NCI-H2081 (cell line): ENCODE measurements around the gene TSHZ1.

Experiments
- DNase-seq, 2 experiments: peaks; one replicate each; lab custom pipeline; 2025; lab: John Stamatoyannopoulos, UW

Gene TSHZ1, protein sequence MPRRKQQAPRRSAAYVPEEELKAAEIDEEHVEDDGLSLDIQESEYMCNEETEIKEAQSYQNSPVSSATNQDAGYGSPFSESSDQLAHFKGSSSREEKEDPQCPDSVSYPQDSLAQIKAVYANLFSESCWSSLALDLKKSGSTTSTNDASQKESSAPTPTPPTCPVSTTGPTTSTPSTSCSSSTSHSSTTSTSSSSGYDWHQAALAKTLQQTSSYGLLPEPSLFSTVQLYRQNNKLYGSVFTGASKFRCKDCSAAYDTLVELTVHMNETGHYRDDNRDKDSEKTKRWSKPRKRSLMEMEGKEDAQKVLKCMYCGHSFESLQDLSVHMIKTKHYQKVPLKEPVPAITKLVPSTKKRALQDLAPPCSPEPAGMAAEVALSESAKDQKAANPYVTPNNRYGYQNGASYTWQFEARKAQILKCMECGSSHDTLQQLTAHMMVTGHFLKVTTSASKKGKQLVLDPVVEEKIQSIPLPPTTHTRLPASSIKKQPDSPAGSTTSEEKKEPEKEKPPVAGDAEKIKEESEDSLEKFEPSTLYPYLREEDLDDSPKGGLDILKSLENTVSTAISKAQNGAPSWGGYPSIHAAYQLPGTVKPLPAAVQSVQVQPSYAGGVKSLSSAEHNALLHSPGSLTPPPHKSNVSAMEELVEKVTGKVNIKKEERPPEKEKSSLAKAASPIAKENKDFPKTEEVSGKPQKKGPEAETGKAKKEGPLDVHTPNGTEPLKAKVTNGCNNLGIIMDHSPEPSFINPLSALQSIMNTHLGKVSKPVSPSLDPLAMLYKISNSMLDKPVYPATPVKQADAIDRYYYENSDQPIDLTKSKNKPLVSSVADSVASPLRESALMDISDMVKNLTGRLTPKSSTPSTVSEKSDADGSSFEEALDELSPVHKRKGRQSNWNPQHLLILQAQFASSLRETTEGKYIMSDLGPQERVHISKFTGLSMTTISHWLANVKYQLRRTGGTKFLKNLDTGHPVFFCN (N-terminal part only)

DNA sequence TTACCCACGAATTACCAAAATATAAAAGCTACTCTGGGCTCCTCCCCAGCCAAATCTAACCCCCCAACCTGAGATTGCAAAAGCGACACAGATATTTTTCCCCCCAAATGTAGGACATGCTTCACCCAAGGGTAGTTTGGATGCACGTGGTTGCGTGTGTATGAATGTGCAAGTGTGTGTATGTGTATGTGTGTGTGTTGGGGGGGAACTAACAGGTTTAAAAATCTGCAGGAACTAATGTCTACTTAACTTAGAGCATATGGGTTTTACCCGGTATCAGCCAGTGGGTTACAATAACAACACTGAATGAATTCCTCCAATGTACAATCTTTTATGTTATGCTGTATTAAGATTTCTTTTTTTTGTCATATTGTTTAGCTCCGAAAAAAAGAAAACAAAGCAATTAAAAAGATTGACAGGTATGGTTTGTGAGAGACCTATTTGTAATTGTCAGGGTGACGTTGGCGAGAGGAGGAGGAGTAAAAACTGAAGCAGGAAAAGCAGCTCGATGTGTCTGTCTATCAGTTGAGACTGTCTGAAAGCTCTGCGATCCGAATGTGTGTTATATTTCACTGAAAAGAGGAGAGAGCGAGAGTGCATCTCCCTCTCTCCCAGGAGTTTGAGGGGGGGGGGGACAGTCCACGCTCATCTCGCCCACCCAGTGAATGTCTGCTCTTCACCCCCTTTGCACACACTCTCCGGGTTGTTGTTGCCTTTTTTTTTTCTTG, at the start of gene TSHZ1:
TSS of gene TSHZ1 (plus strand) at position 524 of the 728 bp plus-strand sequence. CDS start 1,080 bp downstream, outside the sequence.
- DNase-seq = peak; percentile 83 to 93

DNA sequence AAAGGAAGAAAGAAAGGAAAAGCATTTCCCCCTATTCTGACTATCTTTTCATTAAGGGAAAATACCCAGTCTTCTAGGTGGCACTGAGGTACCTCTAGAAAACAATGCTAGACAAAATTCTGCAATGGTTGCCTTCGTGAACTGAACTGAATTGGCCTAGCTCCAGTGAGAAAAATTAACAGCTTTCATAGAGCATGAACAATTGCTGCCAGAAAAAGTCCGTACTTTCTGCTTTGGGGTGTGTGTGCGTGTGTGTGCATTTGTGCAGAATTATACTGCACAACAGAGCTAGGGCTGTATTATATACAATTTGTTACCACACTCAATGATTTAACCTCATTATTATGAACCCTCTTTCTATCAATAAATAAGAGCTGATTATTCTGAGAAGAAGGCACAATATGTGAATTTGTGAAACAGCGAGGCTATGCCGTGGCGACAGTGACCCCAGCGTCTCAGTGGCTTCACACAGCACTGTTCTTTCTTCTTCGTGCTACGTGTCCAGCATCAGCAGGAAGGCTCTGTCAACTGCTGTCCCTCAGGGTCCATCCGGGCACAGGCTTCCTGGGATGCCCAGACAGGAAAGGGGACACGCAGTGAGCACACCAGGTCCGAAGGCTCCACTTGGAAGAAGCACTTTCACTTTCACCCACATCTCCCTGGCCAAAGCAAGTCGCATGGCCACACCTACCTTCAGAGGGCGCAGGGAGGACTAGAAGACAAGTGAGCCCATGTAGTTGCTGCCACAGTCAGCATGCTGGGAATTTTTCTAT, 49.2 kb upstream of the TSHZ1 start:
- DNase-seq = peak; percentile 67 to 75

GRCh38 chr18:75162467-75162866, 48.1 kb upstream of the TSHZ1 start:
- DNase-seq = no peak

DNA sequence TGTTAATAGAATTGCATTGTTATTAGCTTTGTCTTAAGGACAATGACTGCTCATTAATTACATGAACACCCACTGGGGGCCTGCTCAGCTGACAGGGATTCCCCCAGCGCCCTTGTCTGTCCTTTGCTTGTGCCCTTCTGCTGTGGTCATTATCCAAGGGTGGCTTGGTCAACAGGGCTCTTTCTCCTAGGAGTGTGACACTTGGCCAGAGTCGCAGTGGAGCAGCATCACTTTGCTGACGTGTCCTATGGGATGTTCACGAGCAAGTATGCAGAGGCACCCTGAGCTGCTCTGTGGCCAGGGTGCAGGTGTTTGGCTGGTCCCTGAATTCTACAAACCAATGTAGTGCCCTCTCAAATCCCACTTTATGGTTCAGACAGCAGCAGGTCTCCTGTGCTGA, 47.6 kb upstream of the TSHZ1 start:
- no peak for DNase-seq

GRCh38 chr18:75163736-75164135, 46.9 kb upstream of the TSHZ1 start:
- DNase-seq = no peak

DNA sequence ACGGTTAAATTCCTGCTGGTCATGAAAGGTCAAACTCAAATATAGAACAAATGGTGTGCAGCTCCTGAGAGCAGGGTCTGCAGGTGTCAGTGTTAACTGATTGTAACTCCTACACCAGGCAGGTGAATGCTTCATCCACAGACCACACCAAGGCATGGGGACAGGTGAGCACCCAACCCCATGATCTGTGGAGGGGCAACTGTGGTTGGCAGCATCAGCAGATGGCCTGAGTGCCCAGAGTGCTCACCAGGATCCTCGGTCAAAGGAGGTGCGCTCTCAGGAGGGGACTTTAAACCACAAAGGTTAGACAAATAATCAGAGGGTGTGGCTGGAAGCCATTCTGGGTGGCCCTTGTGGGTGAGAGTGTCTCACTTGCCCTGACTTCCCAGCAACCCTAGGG, 46.1 kb upstream of the TSHZ1 start:
- DNase-seq = no peak

DNA sequence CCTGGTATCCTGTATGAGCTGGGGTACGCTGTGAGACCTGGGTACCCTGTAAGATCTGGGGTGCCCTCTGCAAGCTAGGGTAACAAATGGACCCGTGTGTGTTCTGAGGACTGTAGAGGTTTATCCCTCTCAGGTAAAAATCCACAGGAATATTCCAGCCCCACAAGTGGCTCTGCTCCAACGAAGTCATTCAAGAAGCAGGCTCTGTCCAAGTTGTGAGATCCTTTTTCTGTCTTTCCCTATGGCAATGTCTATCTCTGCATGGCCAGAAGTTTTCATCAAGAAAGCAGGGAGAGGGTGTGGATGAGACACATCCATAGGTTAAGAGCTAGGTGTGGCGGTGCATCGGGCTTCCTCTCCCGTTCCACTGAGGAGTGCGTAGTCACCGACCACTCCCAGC, 44.7 kb upstream of the TSHZ1 start:
- DNase-seq = no peak

DNA sequence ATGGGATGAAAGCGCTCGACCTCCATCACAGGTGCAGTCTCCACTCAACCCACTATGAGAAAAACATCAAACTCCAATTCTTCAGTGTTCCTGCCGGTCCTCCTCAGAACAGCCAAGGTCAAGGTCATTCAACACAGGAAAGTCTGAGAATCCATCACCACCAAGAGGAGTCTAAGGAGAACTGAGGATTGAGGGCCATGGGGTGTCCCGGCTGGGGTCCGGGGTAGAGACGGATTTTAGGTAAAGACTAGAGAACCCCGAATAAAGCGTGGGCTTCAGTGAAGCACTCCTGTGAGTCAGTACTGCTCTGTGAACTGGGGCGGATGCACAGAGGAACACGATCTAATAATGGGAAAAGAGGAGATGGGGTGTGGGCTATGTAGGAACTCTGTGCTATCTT, 43.5 kb upstream of the TSHZ1 start:
- DNase-seq = no peak

DNA sequence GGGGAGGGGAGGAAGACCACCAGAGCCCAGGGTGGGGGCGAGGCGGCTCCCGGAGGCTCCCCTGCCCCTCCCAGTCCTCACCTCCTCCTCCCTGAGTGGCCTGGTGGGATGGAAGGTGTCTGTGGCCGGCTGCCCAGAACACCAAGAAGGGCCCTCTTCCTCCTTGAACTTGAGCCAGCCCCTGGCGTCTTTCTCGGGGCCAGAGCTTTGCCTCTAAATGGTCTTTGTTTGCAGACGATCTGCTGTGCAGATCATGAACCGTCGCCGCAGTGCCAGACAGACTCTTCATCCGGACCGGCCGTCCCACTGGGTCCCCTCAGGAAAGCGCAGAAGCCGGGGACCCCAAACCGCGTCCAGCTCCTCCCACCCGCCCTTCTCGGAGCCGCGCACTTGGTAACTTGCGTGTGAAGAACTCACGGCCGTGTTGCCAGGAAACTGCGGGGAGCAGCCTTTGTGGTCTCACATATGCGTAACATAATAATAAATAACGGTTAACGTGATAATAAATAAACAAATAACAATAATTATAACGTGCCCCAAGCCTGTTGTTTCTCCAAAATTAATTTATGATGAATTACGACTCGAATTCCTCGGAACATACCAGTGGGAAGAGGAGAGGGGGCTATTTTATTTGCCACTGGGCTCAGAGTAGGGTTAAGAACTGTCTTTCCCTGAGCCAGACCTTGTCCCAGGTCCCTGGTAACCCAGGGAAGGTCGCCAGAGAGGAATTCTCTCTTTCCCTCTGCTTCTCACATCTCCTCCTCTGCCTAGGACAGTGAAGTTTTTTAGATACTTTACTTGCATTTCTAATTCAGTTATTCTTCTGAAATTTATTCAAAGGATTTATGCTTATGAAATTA, 42.6 kb upstream of the TSHZ1 start:
- DNase-seq = peak in 1 of 2 experiments; percentile 22

- DNase-seq = no peak
Observed at GRCh38 chr18:75168619-75169018, 42.0 kb upstream of the TSHZ1 start.

DNA sequence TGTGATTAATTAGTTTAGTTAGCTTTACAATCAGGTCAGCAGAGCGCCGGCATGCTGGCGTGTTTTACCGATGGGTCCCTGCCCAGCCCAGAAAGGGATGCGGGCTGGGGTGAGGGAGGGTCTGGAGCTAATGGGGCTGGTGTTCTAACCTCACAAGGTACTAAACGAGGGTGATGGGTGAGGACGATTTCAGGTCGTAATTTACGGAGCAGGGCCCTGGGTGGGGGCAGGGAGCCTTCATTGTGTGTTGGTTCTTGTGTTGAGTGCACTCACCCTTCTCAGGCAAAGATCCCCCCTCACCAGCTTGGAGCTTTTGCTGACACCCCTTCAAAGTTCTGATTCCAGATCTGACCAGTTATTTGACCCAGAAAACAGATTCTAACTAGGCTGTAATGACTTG, 41.2 kb upstream of the TSHZ1 start:
- no peak for DNase-seq

GRCh38 chr18:75170022-75170789, 40.4 kb upstream of the TSHZ1 start:
- DNase-seq = no peak

- DNase-seq = no peak
Observed at GRCh38 chr18:75170916-75171315, 39.7 kb upstream of the TSHZ1 start.

- DNase-seq = no peak
Observed at GRCh38 chr18:75172299-75173124, 38.1 kb upstream of the TSHZ1 start.

- no peak for DNase-seq
Observed at GRCh38 chr18:75173125-75173432, 37.5 kb upstream of the TSHZ1 start.

GRCh38 chr18:75173738-75174137, 36.9 kb upstream of the TSHZ1 start:
- no peak for DNase-seq

- DNase-seq = no peak
Observed at GRCh38 chr18:75176849-75177248, 33.7 kb upstream of the TSHZ1 start.

- no peak for DNase-seq
Observed at GRCh38 chr18:75178376-75178775, 32.2 kb upstream of the TSHZ1 start.
